Measurements from ENCODE around the gene KRT71.

Gene KRT71

DNA sequence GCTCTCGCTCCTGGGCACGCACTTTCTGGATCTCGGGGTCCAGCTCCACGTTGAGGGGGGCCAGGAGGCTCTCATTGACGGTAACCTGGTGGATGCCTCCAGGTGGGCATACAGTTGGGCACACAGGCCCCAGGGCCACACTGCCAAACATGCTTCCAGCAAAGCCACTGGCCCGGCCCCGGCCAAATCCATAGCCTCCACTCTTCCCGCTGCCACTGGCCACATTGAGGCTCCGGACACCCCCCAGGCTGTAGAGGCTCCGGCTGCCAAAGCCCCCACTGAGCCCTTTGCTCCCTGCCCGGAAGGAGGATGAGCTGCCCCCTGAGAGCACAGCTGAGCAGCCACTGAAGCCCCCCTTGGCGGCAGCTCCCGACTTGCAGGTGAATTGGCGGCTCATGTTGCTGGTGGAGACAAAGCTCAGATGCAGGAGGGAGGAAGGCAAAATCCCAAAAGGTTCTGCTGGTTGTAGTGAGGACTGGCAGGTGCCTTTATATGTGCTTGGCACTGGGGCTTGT is at the start of gene KRT71:
TSS of gene KRT71 (minus strand) at position 465 of the 515 bp plus-strand sequence. CDS start at position 397, 68 bp downstream.
- Histone ChIP-seq H3K79me2 (ENCODE audit: insufficient read depth, low read length) (no peaks in the 10 kb centered on the region), H3K4me2 (ENCODE audit: low read length) (no peak within 1 kb of the TSS)

DNA sequence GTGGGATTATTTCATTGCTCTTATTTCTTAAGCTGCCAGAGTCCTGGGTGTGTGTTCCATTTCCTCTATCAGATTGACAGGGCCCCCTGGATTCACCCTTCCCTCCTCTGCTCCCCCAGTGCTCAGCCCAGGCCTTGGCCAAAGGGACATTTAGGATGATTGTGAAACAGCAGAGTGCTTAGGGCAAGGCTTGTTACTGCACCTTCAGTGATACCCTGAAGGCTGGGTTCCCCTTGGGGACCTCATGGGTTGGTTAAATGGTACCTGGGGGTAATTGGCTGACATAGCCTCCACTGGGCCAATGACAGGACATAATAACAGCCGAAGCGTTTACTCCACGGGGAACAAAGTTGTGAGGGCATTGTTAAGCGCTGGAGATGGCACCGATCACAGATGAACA is 49.6 kb upstream of the KRT71 start:
- no peaks in the 10 kb centered on the region for H3K4me1 ChIP-seq (ENCODE audit: insufficient read depth, low read length, severe bottlenecking)
- H3K9ac ChIP-seq (ENCODE audit: low read length) = no peak overlapping the region
- H4K20me1 ChIP-seq (ENCODE audit: insufficient read depth, low read length) = no peaks in the 10 kb centered on the region
- no peaks in the 10 kb centered on the region for H3K36me3 ChIP-seq (ENCODE audit: insufficient read depth, low read length)
- H3F3A ChIP-seq (ENCODE audit: insufficient read depth, low read length) = no peaks in the 10 kb centered on the region
- H3K4me3 ChIP-seq (ENCODE audit: low read depth, low read length, poor library complexity, severe bottlenecking) = no peak overlapping the region
- no peak overlapping the region for H2AFZ ChIP-seq (ENCODE audit: low read length)
- H3K27ac ChIP-seq (ENCODE audit: low read depth, low read length, poor library complexity, severe bottlenecking) = no peak overlapping the region
- H3K27me3 ChIP-seq (ENCODE audit: insufficient read depth, low read length) = 0 out of 2 replicates have a peak, but pooled peaks cover 3% of the 10 kb centered on the region
- H3K4me2 ChIP-seq (ENCODE audit: low read length) = no peak overlapping the region
- no peak for TF ChIP-seq EZH2 (IDR thresholded peaks at IDR 0.05; ENCODE audit: borderline replicate concordance, low read length)
- TF ChIP-seq, protein P1, sequence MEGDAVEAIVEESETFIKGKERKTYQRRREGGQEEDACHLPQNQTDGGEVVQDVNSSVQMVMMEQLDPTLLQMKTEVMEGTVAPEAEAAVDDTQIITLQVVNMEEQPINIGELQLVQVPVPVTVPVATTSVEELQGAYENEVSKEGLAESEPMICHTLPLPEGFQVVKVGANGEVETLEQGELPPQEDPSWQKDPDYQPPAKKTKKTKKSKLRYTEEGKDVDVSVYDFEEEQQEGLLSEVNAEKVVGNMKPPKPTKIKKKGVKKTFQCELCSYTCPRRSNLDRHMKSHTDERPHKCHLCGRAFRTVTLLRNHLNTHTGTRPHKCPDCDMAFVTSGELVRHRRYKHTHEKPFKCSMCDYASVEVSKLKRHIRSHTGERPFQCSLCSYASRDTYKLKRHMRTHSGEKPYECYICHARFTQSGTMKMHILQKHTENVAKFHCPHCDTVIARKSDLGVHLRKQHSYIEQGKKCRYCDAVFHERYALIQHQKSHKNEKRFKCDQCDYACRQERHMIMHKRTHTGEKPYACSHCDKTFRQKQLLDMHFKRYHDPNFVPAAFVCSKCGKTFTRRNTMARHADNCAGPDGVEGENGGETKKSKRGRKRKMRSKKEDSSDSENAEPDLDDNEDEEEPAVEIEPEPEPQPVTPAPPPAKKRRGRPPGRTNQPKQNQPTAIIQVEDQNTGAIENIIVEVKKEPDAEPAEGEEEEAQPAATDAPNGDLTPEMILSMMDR (IDR thresholded peaks at IDR 0.05; ENCODE audit: low read length) = no peak
- H3K79me2 ChIP-seq (ENCODE audit: insufficient read depth, low read length) = no peaks in the 10 kb centered on the region
- no peaks in the 10 kb centered on the region for H3K9me3 ChIP-seq (ENCODE audit: low read length)
- no peaks in the 10 kb centered on the region for H3K9me2 ChIP-seq (ENCODE audit: low read depth, low read length)

More for the DNA sequence above, at the start of gene KRT71:
- H4K20me1 ChIP-seq (ENCODE audit: insufficient read depth, low read length) = no peaks in the 10 kb centered on the region
- no peaks in the 10 kb centered on the region for H3K27me3 ChIP-seq (ENCODE audit: insufficient read depth, low read length)
- TF ChIP-seq EZH2 (IDR thresholded peaks at IDR 0.05; ENCODE audit: borderline replicate concordance, low read length) = no peak
- TF ChIP-seq, protein P1 (IDR thresholded peaks at IDR 0.05; ENCODE audit: low read length) = no peak
- no peak within 1 kb of the TSS for H3K4me3 ChIP-seq (ENCODE audit: low read depth, low read length, poor library complexity, severe bottlenecking)
- H3K4me1 ChIP-seq (ENCODE audit: insufficient read depth, low read length, severe bottlenecking) = no peaks in the 10 kb centered on the region
- no peak within 1 kb of the TSS for H3K9ac ChIP-seq (ENCODE audit: low read length)
- H2AFZ ChIP-seq (ENCODE audit: low read length) = no peak within 1 kb of the TSS
- H3K36me3 ChIP-seq (ENCODE audit: insufficient read depth, low read length) = no peaks in the 10 kb centered on the region
- H3F3A ChIP-seq (ENCODE audit: insufficient read depth, low read length) = no peaks in the 10 kb centered on the region
- H3K27ac ChIP-seq (ENCODE audit: low read depth, low read length, poor library complexity, severe bottlenecking) = no peak within 1 kb of the TSS
- no peaks in the 10 kb centered on the region for H3K9me3 ChIP-seq (ENCODE audit: low read length)
- H3K9me2 ChIP-seq (ENCODE audit: low read depth, low read length) = no peaks in the 10 kb centered on the region

DNA sequence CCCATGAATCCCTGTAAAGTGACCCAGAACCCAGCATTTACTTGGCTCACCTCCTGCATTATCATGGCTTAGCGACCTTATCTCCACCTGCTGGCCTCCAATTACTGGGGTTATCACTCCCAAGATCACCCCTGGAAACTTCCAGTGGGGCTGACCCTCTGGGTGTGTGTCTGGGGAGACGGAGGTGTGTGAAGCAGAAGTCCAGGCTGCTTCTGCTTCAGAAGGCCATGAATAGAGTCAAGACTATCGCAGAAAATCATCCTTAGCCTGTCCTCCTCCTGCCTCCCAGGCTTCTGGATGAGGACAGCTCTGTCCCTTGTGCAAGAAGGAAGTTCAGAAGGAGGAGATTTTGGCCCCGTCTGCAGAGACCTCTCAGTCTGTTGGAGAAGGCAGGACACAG is 48.7 kb upstream of the KRT71 start:
- Histone ChIP-seq H3F3A (ENCODE audit: insufficient read depth, low read length) (no peaks in the 10 kb centered on the region), H4K20me1 (ENCODE audit: insufficient read depth, low read length) (no peaks in the 10 kb centered on the region), H3K4me1 (ENCODE audit: insufficient read depth, low read length, severe bottlenecking) (no peaks in the 10 kb centered on the region), H3K4me3 (ENCODE audit: low read depth, low read length, poor library complexity, severe bottlenecking) (no peak overlapping the region), H3K4me2 (ENCODE audit: low read length) (no peak overlapping the region), H3K27me3 (ENCODE audit: insufficient read depth, low read length) (0 out of 2 replicates have a peak, but pooled peaks cover 3% of the 10 kb centered on the region), H3K9ac (ENCODE audit: low read length) (no peak overlapping the region), H3K9me2 (ENCODE audit: low read depth, low read length) (no peaks in the 10 kb centered on the region), H3K36me3 (ENCODE audit: insufficient read depth, low read length) (no peaks in the 10 kb centered on the region), H3K9me3 (ENCODE audit: low read length) (no peaks in the 10 kb centered on the region), H3K27ac (ENCODE audit: low read depth, low read length, poor library complexity, severe bottlenecking) (no peak overlapping the region), H2AFZ (ENCODE audit: low read length) (no peak overlapping the region), H3K79me2 (ENCODE audit: insufficient read depth, low read length) (no peaks in the 10 kb centered on the region)
- no peak for TF ChIP-seq EZH2 (IDR thresholded peaks at IDR 0.05; ENCODE audit: borderline replicate concordance, low read length)
- TF ChIP-seq, protein P1 (IDR thresholded peaks at IDR 0.05; ENCODE audit: low read length) = no peak

Data from OCI-LY1 (cell line).